CD14-positive monocyte (primary cell): ENCODE data around the gene TENT4A. TPM values are rescaled to one million over a fixed set of nuclear protein-coding genes. Genes with fewer than 3 reads are reported as not detected.

Source experiments
- DNase-seq, 3 donors: peaks; one replicate each; pipeline ENCODE4 v3.0.0-alpha.2; 2011 to 2022
- H2AFZ ChIP-seq: 2 replicates; pipeline ENCODE4 v1.6.0; 2012; ENCODE audit warnings: mild to moderate bottlenecking, low read depth, low read length, inconsistent platforms; ENCODE audit not compliant: insufficient read depth, poor library complexity, severe bottlenecking
- H3K27ac ChIP-seq, 2 donors: 1 replicate in 1 of 2; 2 replicates in 1 of 2; pipeline ENCODE4 v1.5.1; 2012 to 2013; ENCODE audit warnings: low read length in 2 of 2, control low read depth in 1 of 2, inconsistent platforms in 1 of 2, low read depth in 1 of 2, mild to moderate bottlenecking in 1 of 2
- H3K27me3 ChIP-seq, 2 donors: one replicate each; pipeline versions ENCODE4 v1.6.0 to v1.6.1; 2011 to 2013; ENCODE audit warnings: low read length in 2 of 2; ENCODE audit not compliant: control insufficient read depth in 2 of 2, insufficient read depth in 2 of 2
- H3K36me3 ChIP-seq, 2 donors: replicated peaks in 1 of 2; 1 replicate in 1 of 2; 2 replicates in 1 of 2; pipeline versions ENCODE4 v1.5.1 to v1.6.1; 2012 to 2013; ENCODE audit warnings: low read length in 2 of 2, control low read depth in 1 of 2, inconsistent platforms in 1 of 2, mild to moderate bottlenecking in 1 of 2; ENCODE audit not compliant: insufficient read depth in 2 of 2, control insufficient read depth in 1 of 2
- H3K4me1 ChIP-seq, 2 donors: 1 replicate in 1 of 2; 2 replicates in 1 of 2; pipeline versions ENCODE4 v1.5.1 to v1.6.1; 2012 to 2013; ENCODE audit warnings: low read length in 2 of 2, control low read depth in 1 of 2, inconsistent platforms in 1 of 2, mild to moderate bottlenecking in 1 of 2, moderate library complexity in 1 of 2; ENCODE audit not compliant: insufficient read depth in 2 of 2, control insufficient read depth in 1 of 2
- H3K4me2 ChIP-seq: replicated peaks from 2 replicates; pipeline ENCODE3; 2012; ENCODE audit warnings: low read length, moderate library complexity, mild to moderate bottlenecking; ENCODE audit not compliant: poor library complexity, severe bottlenecking; ENCODE audit errors: extremely low read depth
- H3K4me3 ChIP-seq, 3 experiments: fragments of 200-600 bp in 1 of 3; sonication (generic) in 1 of 3; replicated peaks in 1 of 3; 1 replicate in 2 of 3; 2 replicates in 1 of 3; pipeline ENCODE4 v1.5.1; 2011 to 2013; ENCODE audit warnings: low read length in 3 of 3, mild to moderate bottlenecking in 3 of 3, control low read depth in 2 of 3, low read depth in 2 of 3, inconsistent platforms in 1 of 3, moderate library complexity in 1 of 3
- H3K79me2 ChIP-seq: 2 replicates; pipeline ENCODE4 v1.6.0; 2012; ENCODE audit warnings: mild to moderate bottlenecking, control low read depth, inconsistent platforms, low read length, moderate library complexity; ENCODE audit not compliant: insufficient read depth
- H3K9ac ChIP-seq: 2 replicates; pipeline ENCODE4 v1.6.0; 2017; ENCODE audit warnings: low read length, mild to moderate bottlenecking; ENCODE audit not compliant: insufficient read depth, poor library complexity, severe bottlenecking
- H3K9me3 ChIP-seq, 2 donors: replicated peaks in 1 of 2; 1 replicate in 1 of 2; 2 replicates in 1 of 2; pipeline versions ENCODE4 v1.5.1 to v1.6.1; 2012 to 2013; ENCODE audit warnings: low read length in 2 of 2, control low read depth in 1 of 2; ENCODE audit not compliant: control insufficient read depth in 1 of 2, insufficient read depth in 1 of 2
- H4K20me1 ChIP-seq: 2 replicates; pipeline ENCODE4 v1.6.0; 2012; ENCODE audit warnings: mild to moderate bottlenecking, low read length, control low read depth, moderate library complexity; ENCODE audit not compliant: insufficient read depth
- H3K27ac Mint-ChIP-seq, 7 donors: one replicate each; pipeline ENCODE4 v1.8.0; 2020; ENCODE audit warnings: mild to moderate bottlenecking in 7 of 7, mixed read lengths in 7 of 7, moderate library complexity in 6 of 7, inconsistent platforms in 2 of 7
- H3K27me3 Mint-ChIP-seq, 3 donors: one replicate each; pipeline ENCODE4 v1.8.0; 2021 to 2022; ENCODE audit warnings: low read depth in 3 of 3, mild to moderate bottlenecking in 3 of 3, mixed read lengths in 3 of 3, moderate library complexity in 3 of 3, inconsistent platforms in 1 of 3
- H3K36me3 Mint-ChIP-seq, 2 donors: one replicate each; pipeline ENCODE4 v1.8.0; 2020; ENCODE audit warnings: mixed read lengths in 2 of 2, inconsistent platforms in 1 of 2, mild to moderate bottlenecking in 1 of 2
- H3K4me1 Mint-ChIP-seq: one replicate; pipeline ENCODE4 v1.8.0; 2020; ENCODE audit warnings: mild to moderate bottlenecking, mixed read lengths
- H3K4me3 Mint-ChIP-seq, 2 donors: one replicate each; pipeline ENCODE4 v1.8.0; 2020; ENCODE audit warnings: mild to moderate bottlenecking in 2 of 2, mixed read lengths in 2 of 2, moderate library complexity in 1 of 2
- H3K9me3 Mint-ChIP-seq, 7 donors: one replicate each; pipeline ENCODE4 v1.8.0; 2020 to 2022; ENCODE audit warnings: mixed read lengths in 7 of 7, mild to moderate bottlenecking in 6 of 7, moderate library complexity in 6 of 7, inconsistent platforms in 2 of 7
- WGBS: methylation state at CpG from one replicate; pipeline ENCODE4 v1.1.5; 2013; ENCODE audit warnings: missing lambda C conversion rate; ENCODE audit not compliant: insufficient coverage; 5-methylcytosine and 5-hydroxymethylcytosine counted together
- intact Hi-C, 2 donors: fragments of 100-400 bp; cut with micrococcal nuclease; formaldehyde crosslinking; loops; one replicate each; pipeline versions ENCODE4 v1.15.0 to v1.15.1; 2023
- polyA plus RNA-seq, 3 donors: library from polyadenylated mRNA; depleted of rRNA in 1 of 3; unstranded in 2 of 3; stranded (reverse) in 1 of 3; fragments of 300-500 nt in 2 of 3; fragments of >200 nt in 1 of 3; fragmentation: Illumina TruSeq in 2 of 3; gene quantifications; 1 replicate in 2 of 3; 2 replicates in 1 of 3; pipeline ENCODE4 v1.2.3, GENCODE V29; 2012 to 2021
- TF ChIP-seq, protein P1 (sequence below): fragments of 200-600 bp; IDR thresholded peaks from one replicate; pipeline ENCODE4 v1.8.0; 2022; ENCODE audit warnings: antibody characterized with exemption, mild to moderate bottlenecking

The TENT4A gene
- polyA plus RNA-seq, 3 donors = 0.17 to 15.6 (median 0.44) TPM

GRCh38 chr5:6749026-6749716, 35.9 kb downstream of the TENT4A start:
- intact Hi-C loops = loop anchor here (10.0 kb wide), 4 partner anchors 114 to 1604 kb away; partner anchors contain the start of genes NSUN2 (in 2 of the 2), SRD5A1 (in 2 of the 2), ADAMTS16 (in 1 of the 2) and MED10 (in 1 of the 2)
- Histone ChIP-seq H3K4me3 (no peak overlapping the region), H3K9me3 (no peaks in the 10 kb centered on the region), H3K27ac (no peak overlapping the region), H3K4me1 (no peaks in the 10 kb centered on the region), H3K79me2 (peaks cover 28% of the 10 kb centered on the region), H3K27me3 (no peaks in the 10 kb centered on the region), H3K4me2 (no peak overlapping the region), H2AFZ (no peak overlapping the region), H4K20me1 (peaks cover 32% of the 10 kb centered on the region), H3K9ac (no peak overlapping the region), H3K36me3 (peaks cover 79 to 96% of the 10 kb centered on the region in 2 donors)
- Mint-ChIP-seq H3K36me3 (peaks cover 85 to 90% of the 10 kb centered on the region in 2 donors), H3K4me1 (no peaks in the 10 kb centered on the region), H3K9me3 (no peaks in the 10 kb centered on the region), H3K27me3 (peaks cover 0 to 2% (median 2%) of the 10 kb centered on the region in 3 donors), H3K4me3 (no peak overlapping the region), H3K27ac (peak overlapping the region in 3 of 7 donors; percentile 4 to 51 (median 43))
- TF ChIP-seq, protein P1, sequence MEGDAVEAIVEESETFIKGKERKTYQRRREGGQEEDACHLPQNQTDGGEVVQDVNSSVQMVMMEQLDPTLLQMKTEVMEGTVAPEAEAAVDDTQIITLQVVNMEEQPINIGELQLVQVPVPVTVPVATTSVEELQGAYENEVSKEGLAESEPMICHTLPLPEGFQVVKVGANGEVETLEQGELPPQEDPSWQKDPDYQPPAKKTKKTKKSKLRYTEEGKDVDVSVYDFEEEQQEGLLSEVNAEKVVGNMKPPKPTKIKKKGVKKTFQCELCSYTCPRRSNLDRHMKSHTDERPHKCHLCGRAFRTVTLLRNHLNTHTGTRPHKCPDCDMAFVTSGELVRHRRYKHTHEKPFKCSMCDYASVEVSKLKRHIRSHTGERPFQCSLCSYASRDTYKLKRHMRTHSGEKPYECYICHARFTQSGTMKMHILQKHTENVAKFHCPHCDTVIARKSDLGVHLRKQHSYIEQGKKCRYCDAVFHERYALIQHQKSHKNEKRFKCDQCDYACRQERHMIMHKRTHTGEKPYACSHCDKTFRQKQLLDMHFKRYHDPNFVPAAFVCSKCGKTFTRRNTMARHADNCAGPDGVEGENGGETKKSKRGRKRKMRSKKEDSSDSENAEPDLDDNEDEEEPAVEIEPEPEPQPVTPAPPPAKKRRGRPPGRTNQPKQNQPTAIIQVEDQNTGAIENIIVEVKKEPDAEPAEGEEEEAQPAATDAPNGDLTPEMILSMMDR = no peak
- DNase-seq = no peak
- WGBS = 96% methylated on average over 15 of the region's 22 CpGs

DNA sequence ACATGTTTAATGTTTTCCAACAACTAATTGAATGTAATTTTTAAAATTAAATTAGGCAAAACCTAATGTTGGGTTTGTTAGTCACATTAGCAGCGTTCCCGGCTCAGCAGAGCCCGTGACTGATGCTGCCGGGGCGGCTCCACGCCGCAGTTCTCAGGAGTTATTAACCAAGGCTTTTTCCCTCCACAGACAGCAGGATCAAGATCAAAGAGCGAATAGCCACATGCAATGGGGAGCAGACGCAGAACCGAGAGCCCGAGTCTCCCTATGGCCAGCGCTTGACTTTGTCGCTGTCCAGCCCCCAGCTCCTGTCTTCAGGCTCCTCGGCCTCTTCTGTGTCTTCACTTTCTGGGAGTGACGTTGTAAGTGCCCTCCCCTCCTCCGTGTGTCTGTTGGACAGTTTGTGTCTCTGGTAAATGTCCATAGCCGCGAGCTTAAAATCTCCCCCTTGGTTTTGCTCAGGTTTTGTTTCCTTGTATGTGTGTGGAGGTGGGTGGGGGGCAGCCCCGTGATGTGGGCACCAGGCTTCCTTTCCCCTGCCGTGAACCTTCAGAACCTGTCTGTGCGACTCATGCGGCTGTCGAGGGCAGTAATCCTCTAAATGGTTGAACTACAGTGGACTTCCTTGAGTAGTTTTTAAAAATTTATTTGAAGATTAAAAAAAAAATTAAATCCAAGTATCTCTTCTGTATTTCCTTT, 37.1 kb downstream of the TENT4A start:
- WGBS = 99% methylated on average over 14 of the region's 23 CpGs
- H4K20me1 ChIP-seq = peaks cover 26% of the 10 kb centered on the region
- H3K27ac Mint-ChIP-seq = peak overlapping the region in 2 of 7 donors; percentile 64 to 85
- no peak overlapping the region for H2AFZ ChIP-seq
- no peak overlapping the region for H3K4me2 ChIP-seq
- intact Hi-C loops = no loop called here
- no peaks in the 10 kb centered on the region for H3K9me3 ChIP-seq
- H3K27me3 ChIP-seq = no peaks in the 10 kb centered on the region
- no peaks in the 10 kb centered on the region for H3K4me1 Mint-ChIP-seq
- no peak overlapping the region for H3K9ac ChIP-seq
- no peak overlapping the region for H3K4me3 Mint-ChIP-seq
- H3K36me3 Mint-ChIP-seq = peaks cover 86 to 92% of the 10 kb centered on the region in 2 donors
- peaks cover 0 to 2% (median 2%) of the 10 kb centered on the region in 3 donors for H3K27me3 Mint-ChIP-seq
- H3K79me2 ChIP-seq = peaks cover 28% of the 10 kb centered on the region
- TF ChIP-seq, protein P1 = no peak
- H3K4me3 ChIP-seq = no peak overlapping the region
- no peak for DNase-seq
- no peaks in the 10 kb centered on the region for H3K9me3 Mint-ChIP-seq
- no peak overlapping the region for H3K27ac ChIP-seq
- H3K36me3 ChIP-seq = peaks cover 85 to 97% of the 10 kb centered on the region in 2 donors
- H3K4me1 ChIP-seq = no peaks in the 10 kb centered on the region
